ENCODE data around the gene MAP4K2. TPM values are rescaled to one million over a fixed set of nuclear protein-coding genes. Genes with fewer than 3 reads are reported as not detected.

Gene MAP4K2
- total RNA-seq, 1 experiment from 2014 or later, result 16.8 TPM

GRCh38 chr11:64763526-64764039 is 39.4 kb downstream of the MAP4K2 start:
- Mint-ChIP-seq H3K36me3 (ENCODE audit: insufficient read depth, unreplicated experiment) (peaks cover 100% of the 10 kb centered on the region), H3K27ac (ENCODE audit: unreplicated experiment) (no peak overlapping the region), H3K4me1 (ENCODE audit: low read depth, unreplicated experiment) (no peaks in the 10 kb centered on the region), H3K9me3 (ENCODE audit: unreplicated experiment) (no peaks in the 10 kb centered on the region), H3K4me3 (ENCODE audit: unreplicated experiment) (no peak overlapping the region), H3K27me3 (ENCODE audit: insufficient read depth, unreplicated experiment) (no peaks in the 10 kb centered on the region)
- no peak for TF ChIP-seq CTCF (IDR thresholded peaks at IDR 0.05; ENCODE audit: insufficient read depth in 1 of 2, low read depth in 1 of 2, low read length in 1 of 2, severe bottlenecking in 1 of 2, unreplicated experiment in 1 of 2)
- CTCF ChIA-PET, result interaction anchor here (0.6 kb wide), 1 partner anchor 348 kb away, joined by 3 read pairs; the partner anchor contains the start of gene TM7SF2
- POLR2A ChIA-PET, result interaction anchor here (1.4 kb wide), 1 partner anchor 15 kb away, joined by 5 read pairs; the partner anchor contains the start of gene SF1
- intact Hi-C loops (cut with micrococcal nuclease; ENCODE audit: unreplicated experiment), result no loop called here
- no TSS peak for BruUV-seq (replicated peaks)
- H3K36me3 ChIP-seq (ENCODE audit: control insufficient read depth, insufficient read depth, low read length), result peaks cover 25% of the 10 kb centered on the region
- H3K4me1 ChIP-seq, result no peaks in the 10 kb centered on the region
- H3K9me3 ChIP-seq, result no peaks in the 10 kb centered on the region
- no peak overlapping the region for H3K4me3 ChIP-seq (ENCODE audit: low read depth, low read length)
- no peaks in the 10 kb centered on the region for H3K27me3 ChIP-seq (replicated peaks; ENCODE audit: control insufficient read depth, insufficient read depth, low read length)
- peak in 1 of 2 experiments; percentile 20 for DNase-seq

DNA sequence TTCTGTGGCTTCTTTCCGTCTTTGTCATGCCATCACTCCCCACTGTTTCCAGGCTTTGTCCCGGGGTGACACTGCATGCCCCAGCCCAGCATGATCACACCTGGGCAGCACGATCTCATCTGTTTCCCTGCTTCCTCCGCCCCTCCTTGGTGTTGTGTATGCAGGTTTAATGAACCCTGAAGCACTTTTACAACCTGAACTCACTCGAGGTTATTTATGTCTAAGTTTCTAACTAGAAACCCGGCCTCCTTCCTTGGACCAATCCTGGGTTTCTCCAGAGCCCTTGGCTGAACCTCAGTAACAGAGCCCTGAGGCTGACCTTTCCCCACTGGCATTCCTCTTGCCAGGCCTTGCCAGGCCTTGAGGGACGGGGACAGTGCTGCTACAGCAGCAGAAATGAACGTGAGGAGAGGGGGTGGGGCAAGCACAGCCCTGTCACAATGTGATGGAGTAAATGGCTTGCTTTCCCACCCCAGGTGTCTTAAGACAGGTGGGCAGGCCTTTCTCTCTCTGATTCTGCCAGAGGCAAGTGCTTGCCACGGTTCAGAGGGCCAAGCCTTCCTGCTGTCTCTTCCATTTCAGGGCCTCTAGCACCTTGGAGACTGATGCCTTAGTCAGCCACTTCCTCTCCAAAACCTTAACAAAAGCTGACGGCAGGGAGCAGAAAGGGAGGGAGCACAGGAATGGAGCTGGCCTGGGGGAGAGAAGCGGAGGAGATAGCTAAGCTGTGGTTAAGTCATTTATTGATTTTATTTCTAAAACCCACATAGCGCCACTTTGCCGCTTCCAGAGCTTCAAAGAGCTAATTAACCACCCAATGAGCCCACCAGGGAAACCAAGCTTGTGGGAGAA is 40.1 kb downstream of the MAP4K2 start:
- no peaks in the 10 kb centered on the region for H3K9me3 Mint-ChIP-seq (ENCODE audit: unreplicated experiment)
- no peaks in the 10 kb centered on the region for H3K27me3 Mint-ChIP-seq (ENCODE audit: insufficient read depth, unreplicated experiment)
- H3K4me1 Mint-ChIP-seq (ENCODE audit: low read depth, unreplicated experiment), result no peaks in the 10 kb centered on the region
- no peak for TF ChIP-seq CTCF (IDR thresholded peaks at IDR 0.05; ENCODE audit: insufficient read depth in 1 of 2, low read depth in 1 of 2, low read length in 1 of 2, severe bottlenecking in 1 of 2, unreplicated experiment in 1 of 2)
- H3K4me3 ChIP-seq (ENCODE audit: low read depth, low read length), result no peak overlapping the region
- H3K9me3 ChIP-seq, result no peaks in the 10 kb centered on the region
- CTCF ChIA-PET, result no interaction called here
- POLR2A ChIA-PET, result interaction anchor here (0.5 to 1.4 kb wide), 3 partner anchors 16 to 513 kb away, joined by 4 to 5 read pairs (median 5); partner anchors contain the start of gene SF1
- peaks cover 20% of the 10 kb centered on the region for H3K36me3 ChIP-seq (ENCODE audit: control insufficient read depth, insufficient read depth, low read length)
- H3K27ac Mint-ChIP-seq (ENCODE audit: unreplicated experiment), result peak overlapping the region; percentile 53
- no peaks in the 10 kb centered on the region for H3K27me3 ChIP-seq (replicated peaks; ENCODE audit: control insufficient read depth, insufficient read depth, low read length)
- intact Hi-C loops (cut with micrococcal nuclease; ENCODE audit: unreplicated experiment), result no loop called here
- no TSS peak for BruUV-seq (replicated peaks)
- H3K4me1 ChIP-seq, result no peaks in the 10 kb centered on the region
- DNase-seq, result peak in 1 of 2 experiments; percentile 32
- peaks cover 98% of the 10 kb centered on the region for H3K36me3 Mint-ChIP-seq (ENCODE audit: insufficient read depth, unreplicated experiment)
- no peak overlapping the region for H3K4me3 Mint-ChIP-seq (ENCODE audit: unreplicated experiment)

DNA sequence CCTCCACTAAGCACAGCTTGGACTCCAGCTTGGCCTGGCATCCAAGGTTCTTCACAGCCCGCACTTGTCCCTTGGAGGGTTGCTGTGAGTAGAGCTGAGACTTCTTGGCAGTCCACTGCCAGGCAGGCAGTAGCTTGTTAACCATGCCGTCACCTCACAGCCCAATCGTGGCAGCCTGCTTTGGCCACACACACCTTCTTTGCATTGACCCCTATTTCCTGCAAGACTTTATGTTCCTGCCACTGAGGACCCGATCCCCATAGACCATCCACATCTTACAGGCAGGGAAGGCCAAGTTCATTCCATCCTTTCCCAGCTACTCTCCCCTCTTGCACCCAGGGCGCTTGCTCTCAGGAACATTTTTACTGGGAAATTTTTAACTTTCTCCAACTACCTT is 40.7 kb downstream of the MAP4K2 start:
- no peak overlapping the region for H3K4me3 Mint-ChIP-seq (ENCODE audit: unreplicated experiment)
- H3K27ac Mint-ChIP-seq (ENCODE audit: unreplicated experiment), result peak overlapping the region; percentile 53
- TF ChIP-seq CTCF (IDR thresholded peaks at IDR 0.05; ENCODE audit: insufficient read depth in 1 of 2, low read depth in 1 of 2, low read length in 1 of 2, severe bottlenecking in 1 of 2, unreplicated experiment in 1 of 2), result no peak
- H3K27me3 Mint-ChIP-seq (ENCODE audit: insufficient read depth, unreplicated experiment), result no peaks in the 10 kb centered on the region
- peaks cover 16% of the 10 kb centered on the region for H3K36me3 ChIP-seq (ENCODE audit: control insufficient read depth, insufficient read depth, low read length)
- BruUV-seq (replicated peaks), result no TSS peak
- intact Hi-C loops (cut with micrococcal nuclease; ENCODE audit: unreplicated experiment), result no loop called here
- no peaks in the 10 kb centered on the region for H3K9me3 ChIP-seq
- no peaks in the 10 kb centered on the region for H3K27me3 ChIP-seq (replicated peaks; ENCODE audit: control insufficient read depth, insufficient read depth, low read length)
- CTCF ChIA-PET, result interaction anchor here (0.6 kb wide), 1 partner anchor 88 kb away, joined by 3 read pairs; no protein-coding TSS in a partner anchor
- no peaks in the 10 kb centered on the region for H3K9me3 Mint-ChIP-seq (ENCODE audit: unreplicated experiment)
- H3K4me1 ChIP-seq, result no peaks in the 10 kb centered on the region
- peak in 1 of 2 experiments; percentile 40 for DNase-seq
- H3K4me1 Mint-ChIP-seq (ENCODE audit: low read depth, unreplicated experiment), result no peaks in the 10 kb centered on the region
- no peak overlapping the region for H3K4me3 ChIP-seq (ENCODE audit: low read depth, low read length)
- POLR2A ChIA-PET, result interaction anchor here (1.2 kb wide), 1 partner anchor 17 kb away, joined by 4 read pairs; no protein-coding TSS in a partner anchor
- H3K36me3 Mint-ChIP-seq (ENCODE audit: insufficient read depth, unreplicated experiment), result peaks cover 92% of the 10 kb centered on the region
